IPS-18a (cell line): Measurements from ENCODE around the gene GABARAP.
A peak's percentile ranks its signal among the peaks of the same experiment; 100 is the strongest.

ENCODE experiments used
- H3K27ac ChIP-seq: one replicate; pipeline ENCODE4 v1.5.1; 2013; ENCODE audit warnings: low read length
- H3K27me3 ChIP-seq: one replicate; pipeline ENCODE4 v1.6.1; 2013; ENCODE audit warnings: mild to moderate bottlenecking, low read length; ENCODE audit not compliant: control insufficient read depth, insufficient read depth
- H3K36me3 ChIP-seq: one replicate; pipeline ENCODE4 v1.6.1; 2013; ENCODE audit warnings: low read depth, low read length; ENCODE audit not compliant: control insufficient read depth
- H3K4me1 ChIP-seq: one replicate; pipeline ENCODE4 v1.6.1; 2013; ENCODE audit warnings: low read depth, low read length; ENCODE audit not compliant: control insufficient read depth
- H3K4me3 ChIP-seq: one replicate; pipeline ENCODE4 v1.5.1; 2013; ENCODE audit warnings: low read length
- H3K9ac ChIP-seq: one replicate; pipeline ENCODE4 v1.6.1; 2013; ENCODE audit warnings: mild to moderate bottlenecking, low read length, moderate library complexity
- H3K9me3 ChIP-seq: one replicate; pipeline ENCODE4 v1.6.1; 2013; ENCODE audit warnings: low read depth, low read length; ENCODE audit not compliant: control insufficient read depth

Gene GABARAP

GRCh38 chr17:7280519-7281073 lies 38.3 kb upstream of the GABARAP start:
- Histone ChIP-seq H3K4me1 (peaks cover 10% of the 10 kb centered on the region), H3K4me3 (peak overlapping the region; percentile 61), H3K9me3 (no peaks in the 10 kb centered on the region), H3K27ac (no peak overlapping the region), H3K36me3 (peaks cover 3% of the 10 kb centered on the region), H3K27me3 (peaks cover 13% of the 10 kb centered on the region), H3K9ac (peak overlapping the region; percentile 64)

- H3K36me3 ChIP-seq: no peaks in the 10 kb centered on the region
- no peaks in the 10 kb centered on the region for H3K9me3 ChIP-seq
- H3K4me3 ChIP-seq: no peak overlapping the region
- H3K9ac ChIP-seq: no peak overlapping the region
- peaks cover 13% of the 10 kb centered on the region for H3K27me3 ChIP-seq
- H3K27ac ChIP-seq: no peak overlapping the region
- peaks cover 10% of the 10 kb centered on the region for H3K4me1 ChIP-seq
These were observed 37.2 kb upstream of the GABARAP start for GRCh38 chr17:7279448-7279847.

- Histone ChIP-seq H3K36me3 (no peaks in the 10 kb centered on the region), H3K27me3 (peaks cover 22% of the 10 kb centered on the region), H3K27ac (no peak overlapping the region), H3K9ac (no peak overlapping the region), H3K9me3 (no peaks in the 10 kb centered on the region), H3K4me3 (no peak overlapping the region), H3K4me1 (peaks cover 3% of the 10 kb centered on the region)
These were observed 24.5 kb upstream of the GABARAP start for GRCh38 chr17:7266784-7267183.

DNA sequence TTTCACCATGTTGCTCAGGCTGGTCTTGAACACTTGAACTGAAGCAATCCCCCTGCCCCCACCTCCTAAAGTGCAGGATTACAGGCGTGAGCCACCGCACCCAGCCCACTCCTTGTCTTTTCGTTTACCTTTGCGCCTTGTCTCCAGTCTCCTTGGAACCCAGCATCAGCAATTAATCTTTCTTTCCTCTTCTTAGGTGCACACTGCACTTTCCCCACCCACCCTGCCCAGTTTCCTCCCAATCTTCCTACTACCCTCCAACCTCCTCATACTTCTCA lies 21.5 kb upstream of the GABARAP start:
- peak overlapping the region; percentile 40 for H3K9ac ChIP-seq
- no peaks in the 10 kb centered on the region for H3K9me3 ChIP-seq
- H3K27ac ChIP-seq: peak overlapping the region; percentile 68
- peaks cover 3% of the 10 kb centered on the region for H3K4me1 ChIP-seq
- H3K4me3 ChIP-seq: peak overlapping the region; percentile 93
- H3K36me3 ChIP-seq: peaks cover 9% of the 10 kb centered on the region
- H3K27me3 ChIP-seq: peaks cover 38% of the 10 kb centered on the region

GRCh38 chr17:7262935-7263800 lies 20.9 kb upstream of the GABARAP start:
- Histone ChIP-seq H3K27ac (peak overlapping the region; percentile 70), H3K4me3 (peak overlapping the region; percentile 93), H3K9me3 (no peaks in the 10 kb centered on the region), H3K4me1 (peaks cover 3% of the 10 kb centered on the region), H3K27me3 (peaks cover 38% of the 10 kb centered on the region), H3K36me3 (peaks cover 13% of the 10 kb centered on the region), H3K9ac (peak overlapping the region; percentile 95)

GRCh38 chr17:7262192-7262934 lies 20.1 kb upstream of the GABARAP start, which contains the start of gene CLDN7:
Gene CLDN7, minus strand, starts transcription at chr17:7262478. Its CDS starts 435 bp downstream, at chr17:7262043.
- H3K4me1 ChIP-seq: peaks cover 3% of the 10 kb centered on the region
- peaks cover 13% of the 10 kb centered on the region for H3K36me3 ChIP-seq
- peaks cover 38% of the 10 kb centered on the region for H3K27me3 ChIP-seq
- H3K9me3 ChIP-seq: no peaks in the 10 kb centered on the region
- peak within 1 kb of the TSS; percentile 95 for H3K9ac ChIP-seq
- H3K4me3 ChIP-seq: peak within 1 kb of the TSS; percentile 93
- peak within 1 kb of the TSS; percentile 75 for H3K27ac ChIP-seq

DNA sequence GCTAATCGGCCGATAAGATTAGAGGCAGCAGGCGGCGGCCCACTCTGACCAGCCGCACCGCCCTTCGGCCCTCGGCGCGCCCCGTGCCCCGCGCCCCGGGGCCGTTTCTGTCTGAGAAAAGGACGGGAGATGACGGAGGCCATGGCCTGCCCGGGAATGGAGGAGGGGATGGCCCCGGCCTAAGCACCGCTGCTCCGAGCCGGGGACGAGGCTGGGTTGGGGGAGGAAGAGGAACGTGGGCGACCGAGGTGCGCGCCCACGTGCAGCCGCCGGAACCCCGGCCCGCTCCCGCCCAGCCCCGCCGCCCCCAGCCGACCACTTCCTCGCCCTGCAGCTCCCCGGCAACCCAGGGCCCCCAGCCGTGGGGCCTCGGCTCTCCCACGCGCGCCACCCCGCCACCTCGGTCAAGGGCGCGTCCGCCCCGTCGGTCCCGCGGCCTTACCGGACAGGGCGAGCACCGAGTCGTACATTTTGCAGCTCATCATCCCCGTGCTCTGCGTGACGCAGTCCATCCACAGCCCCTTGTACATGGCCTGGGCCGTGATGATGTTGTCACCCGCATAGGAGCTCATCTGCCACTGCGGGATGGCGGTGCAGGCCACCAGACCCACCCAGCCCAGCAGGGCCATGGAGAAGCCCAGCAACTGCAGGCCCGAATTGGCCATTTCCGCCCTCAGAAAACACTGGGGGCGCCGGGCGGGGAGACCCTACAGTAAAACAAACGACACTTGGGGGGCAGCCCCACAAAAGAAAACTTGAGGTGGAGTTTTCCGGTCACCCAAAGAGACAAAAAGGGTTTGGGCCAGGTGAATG lies 19.3 kb upstream of the GABARAP start:
- Histone ChIP-seq H3K4me1 (peaks cover 3% of the 10 kb centered on the region), H3K4me3 (peak overlapping the region; percentile 93), H3K9ac (peak overlapping the region; percentile 95), H3K27me3 (peaks cover 38% of the 10 kb centered on the region), H3K27ac (peak overlapping the region; percentile 75), H3K9me3 (no peaks in the 10 kb centered on the region), H3K36me3 (peaks cover 17% of the 10 kb centered on the region)

DNA sequence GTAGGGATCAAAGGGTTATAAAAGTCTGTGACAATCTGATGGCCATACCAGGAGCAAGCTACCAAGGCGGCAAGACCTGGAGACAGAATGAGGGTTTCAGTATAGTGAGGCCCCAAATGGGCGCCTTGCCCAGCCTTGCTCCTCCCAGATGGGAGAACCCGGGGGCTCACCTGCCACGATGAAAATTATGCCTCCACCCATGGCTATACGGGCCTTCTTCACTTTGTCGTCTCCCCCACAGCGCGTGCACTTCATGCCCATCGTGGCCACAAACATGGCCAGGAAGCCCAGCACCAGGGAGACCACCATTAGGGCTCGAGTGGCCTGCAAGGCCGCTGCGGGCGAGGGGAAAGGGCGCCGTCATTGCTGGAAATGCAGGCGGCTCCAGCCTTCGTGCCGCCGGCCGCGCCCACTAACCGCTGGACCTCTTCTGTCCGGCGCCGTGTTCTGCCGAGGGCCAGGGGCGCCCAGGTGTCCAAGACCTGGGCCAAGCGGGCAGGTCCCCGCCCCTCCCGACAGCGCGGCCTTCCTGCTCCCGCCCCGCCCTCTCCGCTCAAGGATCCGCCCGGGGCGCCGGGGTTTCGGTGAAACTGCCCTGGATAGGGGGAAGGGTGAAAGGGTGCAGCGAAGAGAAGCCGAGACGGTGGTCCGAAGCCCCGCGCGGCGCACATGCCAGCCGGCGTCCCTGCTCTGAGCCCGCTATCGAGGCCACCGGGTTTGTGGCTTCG lies 18.6 kb upstream of the GABARAP start:
- peaks cover 38% of the 10 kb centered on the region for H3K27me3 ChIP-seq
- no peaks in the 10 kb centered on the region for H3K9me3 ChIP-seq
- H3K36me3 ChIP-seq: peaks cover 17% of the 10 kb centered on the region
- peak overlapping the region; percentile 71 for H3K27ac ChIP-seq
- peak overlapping the region; percentile 93 for H3K4me3 ChIP-seq
- H3K9ac ChIP-seq: peak overlapping the region; percentile 95
- H3K4me1 ChIP-seq: peaks cover 3% of the 10 kb centered on the region

- H3K36me3 ChIP-seq: peaks cover 17% of the 10 kb centered on the region
- no peak overlapping the region for H3K9ac ChIP-seq
- peaks cover 38% of the 10 kb centered on the region for H3K27me3 ChIP-seq
- H3K4me3 ChIP-seq: peak overlapping the region; percentile 93
- peaks cover 3% of the 10 kb centered on the region for H3K4me1 ChIP-seq
- no peak overlapping the region for H3K27ac ChIP-seq
- no peaks in the 10 kb centered on the region for H3K9me3 ChIP-seq
These were observed 17.9 kb upstream of the GABARAP start for GRCh38 chr17:7260151-7260550.

- Histone ChIP-seq H3K36me3 (peaks cover 23% of the 10 kb centered on the region), H3K9ac (no peak overlapping the region), H3K27ac (no peak overlapping the region), H3K9me3 (no peaks in the 10 kb centered on the region), H3K4me1 (peaks cover 3% of the 10 kb centered on the region), H3K4me3 (no peak overlapping the region), H3K27me3 (peaks cover 38% of the 10 kb centered on the region)
These were observed 17.3 kb upstream of the GABARAP start for GRCh38 chr17:7259555-7259889.
